Astrocyte of the hippocampus (primary cell): ENCODE results near the gene LRRC74B.

Source experiments
- DNase-seq: peaks from one replicate; pipeline ENCODE4 v3.0.0; 2011; ENCODE audit warnings: low read depth, low spot score

The LRRC74B gene

GRCh38 chr22:21102659-21103267, 57.0 kb downstream of the LRRC74B start:
- DNase-seq = peak; percentile 77

GRCh38 chr22:21103633-21104032, 57.9 kb downstream of the LRRC74B start:
- no peak for DNase-seq

- DNase-seq = no peak
Observed at GRCh38 chr22:21104126-21104691, 58.5 kb downstream of the LRRC74B start.

- no peak for DNase-seq
Observed at GRCh38 chr22:21105294-21105693, 59.5 kb downstream of the LRRC74B start.

GRCh38 chr22:21106000-21106399, 60.3 kb downstream of the LRRC74B start:
- no peak for DNase-seq

- no peak for DNase-seq
Observed at GRCh38 chr22:21108379-21109115, 62.8 kb downstream of the LRRC74B start.
